GM12878 (cell line): ENCODE results near the gene POLR2L. TPM values are rescaled to one million over a fixed set of nuclear protein-coding genes. Genes with fewer than 3 reads are reported as not detected.

Experiments used
- ATAC-seq: fragments of 200-7000 bp; cut with Tn5 transposase; 3 replicates; pipeline ENCODE4 v1.9.1; 2020; ENCODE audit warnings: mild to moderate bottlenecking, moderate library complexity
- BruUV-seq: library from RNA; stranded (reverse); fragments of 400-500 nt; replicated peaks from 2 replicates; lab custom pipeline; 2021; lab: Mats Ljungman, UMichigan
- CTCF ChIA-PET: fragments of 300-600 bp; sonication (Branson Sonifier 250); formaldehyde crosslinking; extraction: SDS; loops from one replicate; lab custom pipeline; 2021; ENCODE audit warnings: inconsistent platforms; lab: Yijun Ruan, JAX
- POLR2A ChIA-PET: fragments of 350-600 bp; formaldehyde crosslinking; extraction: SDS; loops from one replicate; lab custom pipeline; 2021; ENCODE audit warnings: inconsistent platforms; lab: Charles Lee
- RAD21 ChIA-PET: fragments of 300-600 bp; sonication (Branson Sonifier 250); formaldehyde crosslinking; loops from one replicate; lab custom pipeline; 2023; ENCODE audit warnings: antibody characterized with exemption; ENCODE audit not compliant: unreplicated experiment; lab: Charles Lee
- SMC1A ChIA-PET: fragments of 300-600 bp; sonication (Branson Sonifier 250); formaldehyde crosslinking; loops from one replicate; lab custom pipeline; 2023; ENCODE audit not compliant: unreplicated experiment, uncharacterized antibody; lab: Charles Lee
- DNase-seq: peaks from one replicate; pipeline ENCODE4 v3.0.0-alpha.2; 2011; ENCODE audit warnings: low read depth, low spot score
- FAIRE-seq: peaks from 3 replicates; lab custom pipeline; 2011; peaks lifted over from hg19 to GRCh38; lab: Jason Lieb, UNC
- H2AFZ ChIP-seq: 2 replicates; pipeline ENCODE4 v1.6.0; 2011; ENCODE audit warnings: low read depth, low read length, control low read depth; ENCODE audit not compliant: control insufficient read depth
- H3K27ac ChIP-seq: 2 replicates; pipeline ENCODE4 v1.5.1; 2011; ENCODE audit warnings: control low read depth; ENCODE audit not compliant: control insufficient read depth, insufficient read depth
- H3K27me3 ChIP-seq, 2 experiments: replicated peaks in 1 of 2; 2 replicates each; pipeline versions ENCODE4 v1.6.0 to v1.6.1; 2011; ENCODE audit warnings: low read length in 1 of 2; ENCODE audit not compliant: control insufficient read depth in 2 of 2, insufficient read depth in 2 of 2
- H3K36me3 ChIP-seq, 2 experiments: 2 replicates each; pipeline ENCODE4 v1.5.1; 2011; ENCODE audit warnings: low read length in 1 of 2; ENCODE audit not compliant: control insufficient read depth in 2 of 2, insufficient read depth in 2 of 2
- H3K4me1 ChIP-seq: 2 replicates; pipeline ENCODE4 v1.6.1; 2011; ENCODE audit warnings: mild to moderate bottlenecking, low read length, moderate library complexity, mixed read lengths; ENCODE audit not compliant: control insufficient read depth, insufficient read depth
- H3K4me2 ChIP-seq: 2 replicates; pipeline ENCODE4 v1.6.0; 2011; ENCODE audit warnings: control low read depth; ENCODE audit not compliant: control insufficient read depth, insufficient read depth
- H3K4me3 ChIP-seq: fragments of 200-600 bp; sonication (generic); 2 replicates; pipeline ENCODE4 v1.5.1; 2016
- H3K79me2 ChIP-seq: 2 replicates; pipeline ENCODE4 v1.6.0; 2011; ENCODE audit warnings: low read length; ENCODE audit not compliant: control insufficient read depth, insufficient read depth
- H3K9ac ChIP-seq: 2 replicates; pipeline ENCODE4 v1.8.0; 2011; ENCODE audit warnings: low read length, control low read depth, mixed read lengths; ENCODE audit not compliant: control insufficient read depth, insufficient read depth
- H3K9me3 ChIP-seq: replicated peaks from 3 replicates; pipeline ENCODE4 v1.5.1; 2011; ENCODE audit warnings: mild to moderate bottlenecking, low read length; ENCODE audit not compliant: control insufficient read depth, insufficient read depth
- H4K20me1 ChIP-seq: 2 replicates; pipeline ENCODE4 v1.6.0; 2011; ENCODE audit not compliant: control insufficient read depth, insufficient read depth
- CHD1 ChIP-seq: IDR thresholded peaks from 2 replicates; pipeline ENCODE4 v1.6.1; 2012; ENCODE audit warnings: low read depth, low read length, improper control_type of control experiment
- CREB1 ChIP-seq: IDR thresholded peaks from 2 replicates; pipeline ENCODE4 v1.6.1; 2012; ENCODE audit warnings: low read depth, mild to moderate bottlenecking, inconsistent platforms
- HDAC2 ChIP-seq: fragments of 200-600 bp; sonication (generic); IDR thresholded peaks from 2 replicates; pipeline ENCODE4 v1.6.1; 2017
- IKZF1 ChIP-seq: fragments of 450-650 bp; conservative IDR thresholded peaks from 2 replicates; pipeline ENCODE4 v1.6.1; 2017; ENCODE audit warnings: antibody characterized with exemption, mild to moderate bottlenecking
- KLF5 ChIP-seq: fragments of 450-650 bp; IDR thresholded peaks from 2 replicates; pipeline ENCODE4 v1.6.1; 2014; ENCODE audit warnings: mild to moderate bottlenecking; ENCODE audit not compliant: partially characterized antibody
- MTA2 ChIP-seq: fragments of 450-650 bp; IDR thresholded peaks from 2 replicates; pipeline ENCODE4 v1.6.1; 2016; ENCODE audit warnings: low read depth, mild to moderate bottlenecking, moderate library complexity
- PAX5 ChIP-seq: IDR thresholded peaks from 2 replicates; pipeline ENCODE4 v1.6.1; 2011; ENCODE audit warnings: low read depth, low read length, borderline replicate concordance
- SMAD1 ChIP-seq: fragments of 450-650 bp; IDR thresholded peaks from 2 replicates; pipeline ENCODE4 v1.6.1; 2018; ENCODE audit warnings: mild to moderate bottlenecking, low read depth; ENCODE audit not compliant: partially characterized antibody
- TCF12 ChIP-seq: IDR thresholded peaks from 2 replicates; pipeline ENCODE4 v1.6.1; 2011; ENCODE audit warnings: low read depth, mild to moderate bottlenecking, low read length
- ZNF274 ChIP-seq: IDR thresholded peaks from one replicate; pipeline ENCODE4 v1.8.0; 2011; ENCODE audit not compliant: insufficient read length, insufficient read depth
- WGBS: methylation state at CpG from one replicate; pipeline ENCODE4 v1.1.6; 2016; ENCODE audit warnings: low lambda C conversion rate; ENCODE audit not compliant: insufficient replicate concordance, insufficient coverage; ENCODE audit errors: missing lambda C conversion rate; 5-methylcytosine and 5-hydroxymethylcytosine counted together
- in situ Hi-C: fragments of 300-500 bp; cut with MboI; formaldehyde crosslinking; loops from 9 replicates; pipeline ENCODE4 v1.14.3; 2018; ENCODE audit warnings: mixed read lengths
- intact Hi-C: fragments of 100-400 bp; cut with micrococcal nuclease; formaldehyde crosslinking; loops from one replicate; pipeline ENCODE4 v1.14.2; 2022; ENCODE audit not compliant: unreplicated experiment
- polyA plus RNA-seq, 11 experiments: library from polyadenylated mRNA; depleted of rRNA in 4 of 11; unstranded in 6 of 11; stranded (reverse) in 5 of 11; fragments of >200 nt; fragmentation: Nextera tagmentation in 4 of 11; fragmentation: Illumina TruSeq in 1 of 11; extraction: Ambion mirVana in 4 of 11; extraction: Trizol in 1 of 11; gene quantifications; 1 replicate in 1 of 11; 2 replicates in 10 of 11; pipeline versions ENCODE4 v1.2.1 to v1.2.3, GENCODE V29; 2011 to 2016; ENCODE audit warnings: inconsistent platforms in 2 of 11, missing spikeins in 2 of 11, low read depth in 1 of 11
- total RNA-seq, 4 experiments: library from RNA; depleted of rRNA in 3 of 4; stranded (reverse); fragments of >200 nt in 3 of 4; fragmentation: Illumina TruSeq in 1 of 4; extraction: Trizol in 1 of 4; gene quantifications; 2 replicates each; pipeline versions ENCODE4 v1.2.1 to v1.2.3, GENCODE V29; 2013 to 2021
- TF ChIP-seq, protein P1 (sequence below): IDR thresholded peaks from 2 replicates; pipeline ENCODE4 v1.6.1; 2012; ENCODE audit warnings: low read depth, low read length, improper control_type of control experiment
- TF ChIP-seq, protein P2 (sequence below): IDR thresholded peaks from 2 replicates; pipeline ENCODE4 v1.6.1; 2012; ENCODE audit warnings: low read depth, low read length, improper control_type of control experiment
- TF ChIP-seq, protein P3 (sequence below): fragments of 450-650 bp; IDR thresholded peaks from 2 replicates; pipeline ENCODE4 v1.6.1; 2017; ENCODE audit warnings: mild to moderate bottlenecking, low read depth, inconsistent platforms; ENCODE audit not compliant: poor library complexity, severe bottlenecking

POLR2L gene
- total and polyA plus RNA-seq, 10 of the 15 experiments (the other 5 are each of a cell fraction or from before 2014, with no cell fraction given): 23.1 to 497 (median 125) TPM

DNA sequence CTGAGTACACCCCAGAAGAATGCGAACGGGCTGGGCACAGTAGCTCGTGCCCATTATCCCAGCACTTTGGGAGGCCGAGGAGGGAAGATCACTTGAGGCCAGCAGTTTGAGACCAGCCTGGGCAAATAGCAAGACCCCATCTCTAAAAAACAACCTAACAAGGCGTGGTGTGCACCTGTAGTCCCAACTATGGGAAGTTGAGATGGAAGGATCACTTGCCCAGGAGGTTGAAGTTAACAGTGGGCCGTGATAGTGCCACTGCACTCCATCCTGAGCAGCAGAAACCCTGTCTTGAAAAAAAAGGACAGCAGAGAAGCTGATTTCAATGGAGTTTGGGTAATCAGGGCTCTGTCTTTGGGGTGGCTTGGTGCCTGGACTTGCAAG is 29.3 kb downstream of the POLR2L start:
- in situ Hi-C loops (loop anchor here (25.0 kb wide), 1 partner anchor 1574 kb away; the partner anchor contains the start of gene CD81), intact Hi-C loops (no loop called here)
- Histone ChIP-seq H2AFZ (no peak overlapping the region), H3K4me1 (peaks cover 7% of the 10 kb centered on the region; the same call in 1 of the 2 replicates), H3K4me2 (no peak overlapping the region), H3K4me3 (no peak overlapping the region), H3K9me3 (no peaks in the 10 kb centered on the region), H3K79me2 (peaks cover 36% of the 10 kb centered on the region), H3K36me3 (peaks cover 8 to 28% of the 10 kb centered on the region in 2 experiments; a peak in 3 of 4 replicates), H3K9ac (no peak overlapping the region), H4K20me1 (peaks cover 8% of the 10 kb centered on the region; the same call in 1 of the 2 replicates), H3K27me3 (no peaks in the 10 kb centered on the region), H3K27ac (no peak overlapping the region)
- SMC1A ChIA-PET: no interaction called here
- RAD21 ChIA-PET: no interaction called here
- TF ChIP-seq, protein P1, sequence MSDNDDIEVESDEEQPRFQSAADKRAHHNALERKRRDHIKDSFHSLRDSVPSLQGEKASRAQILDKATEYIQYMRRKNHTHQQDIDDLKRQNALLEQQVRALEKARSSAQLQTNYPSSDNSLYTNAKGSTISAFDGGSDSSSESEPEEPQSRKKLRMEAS: no peak
- TF ChIP-seq ZNF274: no peak
- TF ChIP-seq MTA2: no peak
- no peak for TF ChIP-seq IKZF1
- TF ChIP-seq KLF5: no peak
- TF ChIP-seq, protein P2, sequence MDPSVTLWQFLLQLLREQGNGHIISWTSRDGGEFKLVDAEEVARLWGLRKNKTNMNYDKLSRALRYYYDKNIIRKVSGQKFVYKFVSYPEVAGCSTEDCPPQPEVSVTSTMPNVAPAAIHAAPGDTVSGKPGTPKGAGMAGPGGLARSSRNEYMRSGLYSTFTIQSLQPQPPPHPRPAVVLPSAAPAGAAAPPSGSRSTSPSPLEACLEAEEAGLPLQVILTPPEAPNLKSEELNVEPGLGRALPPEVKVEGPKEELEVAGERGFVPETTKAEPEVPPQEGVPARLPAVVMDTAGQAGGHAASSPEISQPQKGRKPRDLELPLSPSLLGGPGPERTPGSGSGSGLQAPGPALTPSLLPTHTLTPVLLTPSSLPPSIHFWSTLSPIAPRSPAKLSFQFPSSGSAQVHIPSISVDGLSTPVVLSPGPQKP: no peak
- no peak for TF ChIP-seq PAX5
- TF ChIP-seq CHD1: no peak
- TF ChIP-seq HDAC2: no peak
- no peak for TF ChIP-seq SMAD1
- no peak for TF ChIP-seq CREB1
- no peak for TF ChIP-seq TCF12
- TF ChIP-seq, protein P3, sequence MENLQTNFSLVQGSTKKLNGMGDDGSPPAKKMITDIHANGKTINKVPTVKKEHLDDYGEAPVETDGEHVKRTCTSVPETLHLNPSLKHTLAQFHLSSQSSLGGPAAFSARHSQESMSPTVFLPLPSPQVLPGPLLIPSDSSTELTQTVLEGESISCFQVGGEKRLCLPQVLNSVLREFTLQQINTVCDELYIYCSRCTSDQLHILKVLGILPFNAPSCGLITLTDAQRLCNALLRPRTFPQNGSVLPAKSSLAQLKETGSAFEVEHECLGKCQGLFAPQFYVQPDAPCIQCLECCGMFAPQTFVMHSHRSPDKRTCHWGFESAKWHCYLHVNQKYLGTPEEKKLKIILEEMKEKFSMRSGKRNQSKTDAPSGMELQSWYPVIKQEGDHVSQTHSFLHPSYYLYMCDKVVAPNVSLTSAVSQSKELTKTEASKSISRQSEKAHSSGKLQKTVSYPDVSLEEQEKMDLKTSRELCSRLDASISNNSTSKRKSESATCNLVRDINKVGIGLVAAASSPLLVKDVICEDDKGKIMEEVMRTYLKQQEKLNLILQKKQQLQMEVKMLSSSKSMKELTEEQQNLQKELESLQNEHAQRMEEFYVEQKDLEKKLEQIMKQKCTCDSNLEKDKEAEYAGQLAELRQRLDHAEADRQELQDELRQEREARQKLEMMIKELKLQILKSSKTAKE: no peak
- WGBS: 97% methylated on average over 6 of the region's 6 CpGs
- FAIRE-seq (no peak), ATAC-seq (no peak), DNase-seq (no peak)
- POLR2A ChIA-PET: no interaction called here
- no TSS peak for BruUV-seq
- CTCF ChIA-PET: no interaction called here
